Ovary (tissue), 3 donors: ENCODE data around the gene KCMF1.

Experiments used
- CTCF ChIP-seq, 3 donors: fragments of 450-650 bp in 2 of 3; fragments of 200-600 bp in 1 of 3; IDR thresholded peaks; one replicate each; pipeline versions ENCODE4 v1.5.1 to v1.8.0; 2016 to 2022; ENCODE audit warnings: antibody characterized with exemption in 3 of 3, mild to moderate bottlenecking in 1 of 3
- POLR2A ChIP-seq: fragments of 450-650 bp; IDR thresholded peaks from one replicate; pipeline ENCODE4 v1.6.1; 2017; ENCODE audit warnings: antibody characterized with exemption, mild to moderate bottlenecking, moderate library complexity
- donor health status: DM: no; HTN: no; CAD: no.

- TF ChIP-seq CTCF (IDR thresholded peaks at IDR 0.05) (no peak), POLR2A (no peak)
Measured at GRCh38 chr2:84965192-84965516, 5.8 kb upstream of the KCMF1 start.
